Choroid plexus epithelial cell (primary cell): Measurements from ENCODE around the gene CALD1.

ENCODE experiments used
- DNase-seq: peaks from one replicate; pipeline ENCODE4 v3.0.0-alpha.2; 2010; ENCODE audit warnings: low read depth
- H3K4me3 ChIP-seq: 2 replicates; pipeline ENCODE4 v1.5.1; 2011; ENCODE audit warnings: low read depth, mild to moderate bottlenecking, control low read depth, low read length, moderate library complexity
- CTCF ChIP-seq: conservative IDR thresholded peaks from 2 replicates; pipeline ENCODE4 v1.5.1; 2011; ENCODE audit warnings: low read depth, mild to moderate bottlenecking, control low read depth, inconsistent platforms, low read length, moderate library complexity

Gene CALD1

DNA sequence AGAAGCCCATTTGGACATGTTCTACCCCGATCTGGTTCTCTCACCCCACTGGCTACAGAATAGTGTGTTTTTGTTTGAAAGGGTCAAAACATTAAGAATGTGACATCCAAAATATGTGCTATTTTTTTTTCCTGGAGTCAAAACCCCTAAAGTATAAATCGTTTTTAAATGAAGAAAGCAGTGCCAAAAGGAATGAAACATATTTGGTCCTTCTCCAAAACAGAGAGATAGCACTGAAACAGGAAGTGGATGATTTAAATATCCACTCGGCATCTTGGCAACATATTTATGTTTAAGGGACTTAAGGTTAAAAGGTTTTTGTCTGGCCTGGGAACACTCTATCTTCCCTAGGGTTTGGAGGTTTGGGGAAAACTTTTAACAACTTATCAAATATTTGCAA lies 32.3 kb downstream of the CALD1 start:
- peak; percentile 85 for DNase-seq
- no peak overlapping the region for H3K4me3 ChIP-seq
- TF ChIP-seq CTCF = no peak

GRCh38 chr7:134813663-134814396 lies 34.4 kb downstream of the CALD1 start:
- TF ChIP-seq CTCF = no peak
- H3K4me3 ChIP-seq = no peak overlapping the region
- DNase-seq = peak; percentile 92

GRCh38 chr7:134814730-134815364 lies 35.4 kb downstream of the CALD1 start:
- no peak for DNase-seq
- no peak for TF ChIP-seq CTCF
- no peak overlapping the region for H3K4me3 ChIP-seq

DNA sequence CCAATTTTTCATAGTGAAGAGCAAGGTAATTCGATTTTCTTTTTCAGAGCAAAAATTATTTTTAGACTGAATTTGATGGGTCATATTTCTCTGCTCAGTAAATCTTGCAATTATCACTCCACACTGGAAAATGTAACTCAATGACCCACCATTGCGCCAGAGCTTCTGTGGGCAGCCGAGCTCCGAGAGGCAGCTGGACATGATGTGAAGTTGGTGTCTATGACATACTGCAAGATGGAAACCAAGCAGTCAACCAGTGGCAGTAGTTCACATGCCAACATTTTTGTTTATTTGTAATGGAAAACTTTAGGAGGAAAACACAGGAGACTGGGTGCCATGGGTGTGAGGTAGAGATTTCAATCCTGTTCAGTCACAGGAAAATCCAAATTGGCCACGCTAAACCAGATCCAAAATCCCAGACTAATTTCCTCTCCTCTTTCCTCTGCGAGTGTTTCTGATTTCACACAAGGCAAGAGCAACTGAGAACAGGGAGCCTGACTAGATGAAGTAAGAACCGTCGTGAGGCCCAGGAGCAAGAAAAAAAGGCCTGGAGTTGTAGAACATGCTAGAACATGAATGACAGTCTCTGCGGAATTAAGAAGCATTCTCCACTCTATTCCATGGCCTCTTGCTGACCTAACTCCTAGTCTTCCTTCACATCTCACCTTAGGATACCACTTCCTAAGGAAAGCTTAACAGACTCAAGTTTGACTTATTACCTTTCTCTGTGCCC lies 39.3 kb downstream of the CALD1 start:
- TF ChIP-seq CTCF = no peak
- no peak overlapping the region for H3K4me3 ChIP-seq
- no peak for DNase-seq

DNA sequence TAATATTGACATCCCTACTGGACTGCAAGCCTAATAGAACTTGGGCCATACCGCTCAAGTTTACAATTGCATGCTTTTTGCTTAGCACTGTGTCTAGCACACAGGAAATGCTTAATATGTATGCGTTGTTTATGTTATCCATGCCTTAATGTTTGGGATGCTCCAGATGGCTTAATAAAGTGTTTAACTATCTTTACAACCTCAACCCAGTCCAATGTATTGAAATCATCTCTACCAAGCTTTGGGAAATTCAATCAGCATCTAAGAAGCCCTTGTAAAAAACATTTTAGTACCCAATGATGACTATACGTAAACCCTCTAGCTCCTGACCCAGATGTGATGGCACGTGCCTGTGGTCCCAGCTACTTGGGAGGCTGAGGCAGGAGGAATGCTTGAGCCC lies 40.0 kb downstream of the CALD1 start:
- no peak for TF ChIP-seq CTCF
- no peak overlapping the region for H3K4me3 ChIP-seq
- DNase-seq = no peak

DNA sequence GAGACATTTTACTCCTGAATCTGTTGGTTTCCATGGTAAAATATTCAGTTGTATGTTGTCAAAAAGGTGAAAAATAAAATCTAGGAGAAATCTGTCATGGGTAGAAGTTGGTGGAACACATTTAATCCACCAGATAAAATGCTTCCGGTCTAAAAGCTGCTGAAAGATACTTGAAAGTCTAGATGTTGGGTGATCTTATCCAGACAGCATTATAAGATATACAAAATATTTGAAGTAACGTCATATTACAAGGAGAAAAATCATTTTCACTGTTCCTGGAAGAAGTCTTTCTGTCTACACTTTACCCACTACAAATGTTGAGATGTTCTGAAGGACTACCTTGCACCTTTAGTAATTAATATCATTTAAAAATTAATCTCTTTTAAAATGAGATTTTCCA lies 40.9 kb downstream of the CALD1 start:
- no peak for DNase-seq
- no peak for TF ChIP-seq CTCF
- no peak overlapping the region for H3K4me3 ChIP-seq
